Neural progenitor cell (in vitro differentiated cells): ENCODE results near the gene PLEKHG4B. TPM values are rescaled to one million over a fixed set of nuclear protein-coding genes. Genes with fewer than 3 reads are reported as not detected.

Experiments
- DNase-seq: peaks from one replicate; pipeline ENCODE4 v3.0.0-alpha.2; 2016; ENCODE audit warnings: low spot score
- H2AFZ ChIP-seq: fragments of 200-600 bp; sonication (generic); replicated peaks from 2 replicates; pipeline ENCODE4 v1.6.1; 2016; ENCODE audit warnings: antibody characterized with exemption
- H3F3A ChIP-seq: fragments of 200-600 bp; sonication (generic); 2 replicates; pipeline ENCODE4 v1.6.1; 2016; ENCODE audit warnings: antibody characterized with exemption, low read depth
- H3K27ac ChIP-seq: fragments of 200-600 bp; sonication (generic); 2 replicates; pipeline ENCODE4 v1.5.1; 2016; ENCODE audit warnings: mild to moderate bottlenecking
- H3K27me3 ChIP-seq: fragments of 200-600 bp; sonication (generic); 2 replicates; pipeline ENCODE4 v1.6.1; 2016; ENCODE audit warnings: mild to moderate bottlenecking, moderate library complexity
- H3K36me3 ChIP-seq: fragments of 200-600 bp; sonication (generic); 2 replicates; pipeline ENCODE4 v1.5.1; 2016
- H3K4me1 ChIP-seq: fragments of 200-600 bp; sonication (generic); 2 replicates; pipeline ENCODE4 v1.6.1; 2016; ENCODE audit warnings: mixed run types
- H3K4me2 ChIP-seq: fragments of 200-600 bp; sonication (generic); 2 replicates; pipeline ENCODE4 v1.6.1; 2016
- H3K4me3 ChIP-seq: fragments of 200-600 bp; sonication (generic); 2 replicates; pipeline ENCODE4 v1.5.1; 2016
- H3K79me2 ChIP-seq: fragments of 200-600 bp; sonication (generic); 2 replicates; pipeline ENCODE4 v1.6.1; 2016; ENCODE audit warnings: low read depth
- H3K9ac ChIP-seq: fragments of 200-600 bp; sonication (generic); 2 replicates; pipeline ENCODE4 v1.6.1; 2016
- H3K9me3 ChIP-seq: fragments of 200-600 bp; sonication (generic); 2 replicates; pipeline ENCODE4 v1.5.1; 2016; ENCODE audit warnings: low read depth
- H4K20me1 ChIP-seq: fragments of 200-600 bp; sonication (generic); 2 replicates; pipeline ENCODE4 v1.6.1; 2016; ENCODE audit warnings: low read depth
- H3K27ac Mint-ChIP-seq: 3 replicates; pipeline ENCODE4 v1.8.0; 2021; ENCODE audit warnings: mixed read lengths
- H3K27me3 Mint-ChIP-seq: 2 replicates; pipeline ENCODE4 v1.8.0; 2022; ENCODE audit warnings: low read depth, mild to moderate bottlenecking, inconsistent platforms, moderate library complexity, mixed read lengths; ENCODE audit not compliant: insufficient read depth
- H3K36me3 Mint-ChIP-seq: 3 replicates; pipeline ENCODE4 v1.8.0; 2021; ENCODE audit warnings: mixed read lengths
- H3K4me1 Mint-ChIP-seq: 3 replicates; pipeline ENCODE4 v1.8.0; 2021; ENCODE audit warnings: mixed read lengths
- H3K4me3 Mint-ChIP-seq: 3 replicates; pipeline ENCODE4 v1.8.0; 2021; ENCODE audit warnings: mild to moderate bottlenecking, moderate library complexity, mixed read lengths
- H3K9me3 Mint-ChIP-seq: 3 replicates; pipeline ENCODE4 v1.8.0; 2020; ENCODE audit warnings: mixed read lengths
- EZH2 ChIP-seq: fragments of 200-600 bp; sonication (generic); IDR thresholded peaks from 2 replicates; pipeline ENCODE4 v1.6.1; 2017; ENCODE audit warnings: antibody characterized with exemption, mild to moderate bottlenecking, moderate library complexity
- EZH2phosphoT487 ChIP-seq: fragments of 200-600 bp; sonication (generic); IDR thresholded peaks from 2 replicates; pipeline ENCODE4 v1.6.1; 2017; ENCODE audit warnings: antibody characterized with exemption
- total RNA-seq: library from RNA; depleted of rRNA; stranded (reverse); fragments of >200 nt; gene quantifications from 2 replicates; pipeline ENCODE4 v1.2.3, GENCODE V29; 2015; ENCODE audit warnings: low replicate concordance
- TF ChIP-seq, protein P1 (sequence below): fragments of 200-600 bp; sonication (generic); IDR thresholded peaks from 2 replicates; pipeline ENCODE4 v1.5.1; 2017; ENCODE audit warnings: antibody characterized with exemption, mild to moderate bottlenecking

Gene PLEKHG4B
- total RNA-seq, 1 donor from 2014 or later = 28.8 TPM

DNA sequence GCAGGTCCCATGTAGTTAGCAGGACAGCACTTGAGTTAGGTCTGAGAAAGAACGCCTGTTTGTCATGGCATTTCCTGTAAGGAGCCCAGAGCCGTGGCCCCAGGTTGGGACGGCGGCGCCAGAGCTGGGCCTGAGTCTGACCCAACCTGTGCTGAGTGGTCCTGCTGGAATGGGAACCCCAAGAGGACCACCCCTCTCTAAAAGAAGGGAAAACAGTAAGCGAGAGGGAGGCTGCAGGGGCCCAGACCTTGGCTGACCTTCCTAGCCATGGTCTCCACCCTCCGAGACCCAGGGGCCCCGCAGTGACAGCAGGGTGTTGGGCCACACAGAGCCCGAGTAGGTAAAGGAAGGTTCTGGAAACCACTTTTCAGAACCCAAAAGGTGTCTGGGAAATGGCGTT, 97.5 kb downstream of the PLEKHG4B start:
- Mint-ChIP-seq H3K36me3 (no peaks in the 10 kb centered on the region), H3K27ac (no peak overlapping the region)

DNA sequence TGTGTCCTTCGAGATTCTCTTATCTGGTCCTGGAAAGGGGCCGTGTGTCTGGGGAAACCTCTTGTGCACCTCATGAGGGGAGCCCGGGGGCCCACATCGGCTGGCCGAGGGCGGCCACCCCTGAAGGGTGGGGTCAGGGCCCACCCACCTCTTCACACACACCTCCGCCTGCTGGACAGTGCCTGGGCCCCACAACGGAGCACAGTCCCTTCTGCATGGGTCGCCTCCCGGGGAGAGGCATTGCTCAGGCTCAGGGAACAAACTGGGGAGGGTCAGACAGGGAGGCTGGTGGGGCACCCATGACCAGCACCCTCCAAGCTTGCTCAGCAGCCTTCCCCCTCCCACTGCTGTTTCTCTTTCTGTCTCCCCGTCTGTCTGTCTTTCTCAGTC, 98.0 kb downstream of the PLEKHG4B start:
- no peaks in the 10 kb centered on the region for H3K36me3 ChIP-seq
- H3K9ac ChIP-seq = no peak overlapping the region
- Mint-ChIP-seq H3K9me3 (no peaks in the 10 kb centered on the region), H3K36me3 (no peaks in the 10 kb centered on the region), H3K27me3 (peaks cover 5% of the 10 kb centered on the region), H3K4me3 (no peak overlapping the region), H3K4me1 (peaks cover 12% of the 10 kb centered on the region), H3K27ac (no peak overlapping the region)
- H3K79me2 ChIP-seq = no peaks in the 10 kb centered on the region
- peaks cover 16% of the 10 kb centered on the region for H4K20me1 ChIP-seq
- DNase-seq = no peak
- H3K4me2 ChIP-seq = no peak overlapping the region
- no peaks in the 10 kb centered on the region for H3K27me3 ChIP-seq
- H3K4me3 ChIP-seq = no peak overlapping the region
- TF ChIP-seq EZH2 (no peak), EZH2phosphoT487 (no peak)
- TF ChIP-seq, protein P1, sequence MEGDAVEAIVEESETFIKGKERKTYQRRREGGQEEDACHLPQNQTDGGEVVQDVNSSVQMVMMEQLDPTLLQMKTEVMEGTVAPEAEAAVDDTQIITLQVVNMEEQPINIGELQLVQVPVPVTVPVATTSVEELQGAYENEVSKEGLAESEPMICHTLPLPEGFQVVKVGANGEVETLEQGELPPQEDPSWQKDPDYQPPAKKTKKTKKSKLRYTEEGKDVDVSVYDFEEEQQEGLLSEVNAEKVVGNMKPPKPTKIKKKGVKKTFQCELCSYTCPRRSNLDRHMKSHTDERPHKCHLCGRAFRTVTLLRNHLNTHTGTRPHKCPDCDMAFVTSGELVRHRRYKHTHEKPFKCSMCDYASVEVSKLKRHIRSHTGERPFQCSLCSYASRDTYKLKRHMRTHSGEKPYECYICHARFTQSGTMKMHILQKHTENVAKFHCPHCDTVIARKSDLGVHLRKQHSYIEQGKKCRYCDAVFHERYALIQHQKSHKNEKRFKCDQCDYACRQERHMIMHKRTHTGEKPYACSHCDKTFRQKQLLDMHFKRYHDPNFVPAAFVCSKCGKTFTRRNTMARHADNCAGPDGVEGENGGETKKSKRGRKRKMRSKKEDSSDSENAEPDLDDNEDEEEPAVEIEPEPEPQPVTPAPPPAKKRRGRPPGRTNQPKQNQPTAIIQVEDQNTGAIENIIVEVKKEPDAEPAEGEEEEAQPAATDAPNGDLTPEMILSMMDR = no peak
- no peaks in the 10 kb centered on the region for H3F3A ChIP-seq
- H3K27ac ChIP-seq = no peak overlapping the region
- no peak overlapping the region for H2AFZ ChIP-seq
- H3K4me1 ChIP-seq = no peaks in the 10 kb centered on the region
- H3K9me3 ChIP-seq = no peaks in the 10 kb centered on the region

More for the DNA sequence above, 97.5 kb downstream of the PLEKHG4B start:
- Histone ChIP-seq H3K27me3 (no peaks in the 10 kb centered on the region), H3K4me1 (no peaks in the 10 kb centered on the region), H3K4me3 (no peak overlapping the region), H3K79me2 (no peaks in the 10 kb centered on the region), H3F3A (no peaks in the 10 kb centered on the region), H4K20me1 (peaks cover 16% of the 10 kb centered on the region), H3K36me3 (no peaks in the 10 kb centered on the region), H3K9me3 (no peaks in the 10 kb centered on the region), H2AFZ (no peak overlapping the region), H3K9ac (no peak overlapping the region), H3K4me2 (no peak overlapping the region), H3K27ac (no peak overlapping the region)
- no peak for DNase-seq
- no peak for TF ChIP-seq EZH2phosphoT487
- TF ChIP-seq, protein P1 = no peak
- TF ChIP-seq EZH2 = no peak
- H3K4me1 Mint-ChIP-seq = peaks cover 12% of the 10 kb centered on the region
- no peaks in the 10 kb centered on the region for H3K9me3 Mint-ChIP-seq
- no peak overlapping the region for H3K4me3 Mint-ChIP-seq
- H3K27me3 Mint-ChIP-seq = peaks cover 5% of the 10 kb centered on the region

DNA sequence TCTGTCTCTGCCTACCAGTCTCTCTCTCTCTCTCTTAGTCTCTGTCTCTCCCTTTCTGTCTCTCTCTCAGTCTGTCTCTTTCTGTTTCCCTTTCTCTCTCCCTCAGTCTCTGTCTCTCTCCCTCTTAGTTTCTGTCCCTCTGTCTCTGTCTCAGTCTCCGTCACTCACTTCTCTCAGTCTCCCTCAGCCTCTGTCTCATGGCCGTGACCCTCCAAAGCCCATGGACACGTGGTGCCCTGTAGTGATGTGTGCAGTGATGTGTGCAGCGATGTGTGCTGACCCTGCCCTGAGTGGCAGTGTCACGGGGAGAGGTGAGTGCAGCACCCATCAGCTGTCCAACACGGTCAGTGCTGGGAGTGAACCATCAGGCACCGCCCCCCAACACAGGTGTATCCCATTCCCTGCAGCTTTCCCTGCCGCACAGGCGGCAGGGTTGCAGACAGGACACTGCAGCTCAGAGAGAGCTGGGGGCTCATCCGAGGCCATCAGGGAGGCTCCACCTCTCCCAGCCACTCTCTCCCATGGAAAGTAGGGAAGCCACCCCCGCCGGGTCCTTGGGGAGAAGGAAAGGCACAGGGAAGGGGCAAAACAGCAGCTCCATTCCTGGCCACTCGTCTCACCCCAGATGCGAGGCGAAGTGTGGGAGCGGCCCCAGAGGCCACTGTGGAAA, 98.5 kb downstream of the PLEKHG4B start:
- no peaks in the 10 kb centered on the region for H3K36me3 ChIP-seq
- H3K9me3 ChIP-seq = no peaks in the 10 kb centered on the region
- H3K27me3 ChIP-seq = no peaks in the 10 kb centered on the region
- no peak overlapping the region for H3K4me3 ChIP-seq
- peaks cover 15% of the 10 kb centered on the region for H3K4me1 Mint-ChIP-seq
- H3K79me2 ChIP-seq = no peaks in the 10 kb centered on the region
- TF ChIP-seq EZH2 (no peak), EZH2phosphoT487 (no peak)
- TF ChIP-seq, protein P1 = no peak
- no peak overlapping the region for H3K27ac Mint-ChIP-seq
- H3K9me3 Mint-ChIP-seq = no peaks in the 10 kb centered on the region
- H3K27ac ChIP-seq = no peak overlapping the region
- no peaks in the 10 kb centered on the region for H3K36me3 Mint-ChIP-seq
- H3K9ac ChIP-seq = no peak overlapping the region
- peaks cover 5% of the 10 kb centered on the region for H3K27me3 Mint-ChIP-seq
- no peaks in the 10 kb centered on the region for H3K4me1 ChIP-seq
- H3K4me3 Mint-ChIP-seq = no peak overlapping the region
- peaks cover 16% of the 10 kb centered on the region for H4K20me1 ChIP-seq
- H3K4me2 ChIP-seq = no peak overlapping the region
- no peaks in the 10 kb centered on the region for H3F3A ChIP-seq
- no peak for DNase-seq
- H2AFZ ChIP-seq = no peak overlapping the region
